Measurements from ENCODE around the gene THSD4. TPM values are rescaled to one million over a fixed set of nuclear protein-coding genes. Genes with fewer than 3 reads are reported as not detected.
A peak's percentile ranks its signal among the peaks of the same experiment; 100 is the strongest.

THSD4 gene
- total and polyA plus RNA-seq, 2 of the 4 experiments (the other 2 are of a cell fraction) = 25.5 to 31.1 TPM

DNA sequence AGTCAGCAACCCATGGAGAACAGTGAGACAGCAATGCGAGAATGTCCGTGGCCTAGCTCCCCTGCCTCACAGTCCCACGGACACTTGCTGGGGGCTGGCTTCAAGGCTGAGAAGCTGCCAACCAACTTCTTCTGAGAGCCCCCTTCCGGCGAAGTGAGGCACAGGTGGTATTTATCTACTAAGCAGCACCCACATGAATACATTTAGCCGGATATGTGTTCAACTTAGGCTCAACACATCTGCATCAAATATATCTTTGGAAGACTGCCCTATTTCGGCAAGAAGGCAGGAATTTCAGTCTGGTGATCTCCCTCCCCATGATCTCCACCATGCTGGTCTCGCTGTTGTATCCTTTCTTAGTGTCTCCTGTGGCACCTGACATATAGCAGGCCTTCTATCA is 354.1 kb downstream of the THSD4 start:
- Histone ChIP-seq H3K79me1 (ENCODE audit: low read depth in 1 of 2, low read length in 2 of 2) (peaks cover under 1 to 11% of the 10 kb centered on the region in 2 experiments; a peak in 2 of 4 replicates), H3K27me3 (ENCODE audit: control insufficient read depth, insufficient read depth, low read length) (no peaks in the 10 kb centered on the region), H2BK20ac (ENCODE audit: low read depth, low read length) (no peak overlapping the region), H2AFZ (replicated peaks; ENCODE audit: low read length, poor library complexity) (no peak overlapping the region), H4K20me1 (ENCODE audit: insufficient read depth, low read length) (peaks cover 8% of the 10 kb centered on the region), H2BK120ac (ENCODE audit: low read depth, low read length) (no peak overlapping the region), H3K36me3 (ENCODE audit: control insufficient read depth, insufficient read depth, low read length) (0 out of 2 replicates have a peak, but pooled peaks cover 1% of the 10 kb centered on the region), H3K14ac (replicated peaks; ENCODE audit: low read depth, low read length) (no peak overlapping the region), H3K4me3 (ENCODE audit: insufficient read depth, low read depth, low read length) (no peak overlapping the region), H3K9ac (ENCODE audit: low read depth, low read length) (no peak overlapping the region), H4K8ac (ENCODE audit: low read depth in 2 of 2, low read length in 2 of 2) (no peak overlapping the region), H2AK5ac (ENCODE audit: low read depth, low read length) (no peak overlapping the region), H2AK9ac (replicated peaks; ENCODE audit: low read depth, low read length, poor library complexity) (peak overlapping the region; percentile 43), H3K4me2 (ENCODE audit: low read depth, low read length) (no peak overlapping the region), H3K4ac (ENCODE audit: low read depth, low read length) (no peak overlapping the region), H2BK5ac (ENCODE audit: low read depth, low read length, poor library complexity, severe bottlenecking) (no peak overlapping the region), H3K9me3 (ENCODE audit: control insufficient read depth, insufficient read depth, low read length) (no peaks in the 10 kb centered on the region), H3K27ac (ENCODE audit: insufficient read depth, low read length) (no peak overlapping the region), H4K5ac (ENCODE audit: low read depth, low read length) (no peak overlapping the region), H3K56ac (ENCODE audit: extremely low read depth, insufficient read depth, low read length) (no peak overlapping the region), H4K91ac (ENCODE audit: insufficient read depth, low read depth, low read length) (no peak overlapping the region), H2BK15ac (ENCODE audit: low read depth, low read length) (no peak overlapping the region), H3K23ac (ENCODE audit: low read depth, low read length) (no peak overlapping the region), H3K18ac (ENCODE audit: low read depth, low read length) (no peak overlapping the region), H3K4me1 (ENCODE audit: control insufficient read depth, insufficient read depth, low read length) (peaks cover under 1% of the 10 kb centered on the region), H3K9me1 (ENCODE audit: insufficient read depth, low read length) (peaks cover 11% of the 10 kb centered on the region)
- intact Hi-C loops (cut with micrococcal nuclease) (no loop called here), in situ Hi-C loops (cut with MboI; ENCODE audit: low sequenced_read_pairs) (no loop called here), dilution Hi-C loops (cut with HindIII; ENCODE audit: low sequenced_read_pairs, unreplicated experiment) (no loop called here)
- TF ChIP-seq MAZ (IDR thresholded peaks at IDR 0.05; ENCODE audit: borderline replicate concordance, low read depth, low read length) = no peak
- no peak for TF ChIP-seq CEBPB (IDR thresholded peaks at IDR 0.05; ENCODE audit: low read depth, low read length)
- no peak for TF ChIP-seq MXI1 (IDR thresholded peaks at IDR 0.05; ENCODE audit: borderline replicate concordance, low read depth, low read length)
- TF ChIP-seq MAFK (IDR thresholded peaks at IDR 0.05; ENCODE audit: low read depth, low read length) = no peak
- TF ChIP-seq, protein P1, sequence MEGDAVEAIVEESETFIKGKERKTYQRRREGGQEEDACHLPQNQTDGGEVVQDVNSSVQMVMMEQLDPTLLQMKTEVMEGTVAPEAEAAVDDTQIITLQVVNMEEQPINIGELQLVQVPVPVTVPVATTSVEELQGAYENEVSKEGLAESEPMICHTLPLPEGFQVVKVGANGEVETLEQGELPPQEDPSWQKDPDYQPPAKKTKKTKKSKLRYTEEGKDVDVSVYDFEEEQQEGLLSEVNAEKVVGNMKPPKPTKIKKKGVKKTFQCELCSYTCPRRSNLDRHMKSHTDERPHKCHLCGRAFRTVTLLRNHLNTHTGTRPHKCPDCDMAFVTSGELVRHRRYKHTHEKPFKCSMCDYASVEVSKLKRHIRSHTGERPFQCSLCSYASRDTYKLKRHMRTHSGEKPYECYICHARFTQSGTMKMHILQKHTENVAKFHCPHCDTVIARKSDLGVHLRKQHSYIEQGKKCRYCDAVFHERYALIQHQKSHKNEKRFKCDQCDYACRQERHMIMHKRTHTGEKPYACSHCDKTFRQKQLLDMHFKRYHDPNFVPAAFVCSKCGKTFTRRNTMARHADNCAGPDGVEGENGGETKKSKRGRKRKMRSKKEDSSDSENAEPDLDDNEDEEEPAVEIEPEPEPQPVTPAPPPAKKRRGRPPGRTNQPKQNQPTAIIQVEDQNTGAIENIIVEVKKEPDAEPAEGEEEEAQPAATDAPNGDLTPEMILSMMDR (conservative IDR thresholded peaks at IDR 0.05; ENCODE audit: low read depth, low read length) = no peak
- TF ChIP-seq BHLHE40 (IDR thresholded peaks at IDR 0.05; ENCODE audit: low read depth, low read length) = no peak
- no peak for TF ChIP-seq POLR2A (IDR thresholded peaks at IDR 0.05; ENCODE audit: low read depth, low read length)
- TF ChIP-seq SMC3 (IDR thresholded peaks at IDR 0.05; ENCODE audit: low read depth, low read length) = no peak
- no peak for TF ChIP-seq RFX5 (IDR thresholded peaks at IDR 0.05; ENCODE audit: low read depth, low read length)
- TF ChIP-seq FOS (IDR thresholded peaks at IDR 0.05; ENCODE audit: low read depth, low read length) = no peak
- TF ChIP-seq, protein P2, sequence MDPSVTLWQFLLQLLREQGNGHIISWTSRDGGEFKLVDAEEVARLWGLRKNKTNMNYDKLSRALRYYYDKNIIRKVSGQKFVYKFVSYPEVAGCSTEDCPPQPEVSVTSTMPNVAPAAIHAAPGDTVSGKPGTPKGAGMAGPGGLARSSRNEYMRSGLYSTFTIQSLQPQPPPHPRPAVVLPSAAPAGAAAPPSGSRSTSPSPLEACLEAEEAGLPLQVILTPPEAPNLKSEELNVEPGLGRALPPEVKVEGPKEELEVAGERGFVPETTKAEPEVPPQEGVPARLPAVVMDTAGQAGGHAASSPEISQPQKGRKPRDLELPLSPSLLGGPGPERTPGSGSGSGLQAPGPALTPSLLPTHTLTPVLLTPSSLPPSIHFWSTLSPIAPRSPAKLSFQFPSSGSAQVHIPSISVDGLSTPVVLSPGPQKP (IDR thresholded peaks at IDR 0.05; ENCODE audit: borderline replicate concordance, low read depth, low read length) = no peak
- TF ChIP-seq RAD21 (IDR thresholded peaks at IDR 0.05; ENCODE audit: low read length) = no peak
- no peak for TF ChIP-seq RCOR1 (IDR thresholded peaks at IDR 0.05; ENCODE audit: insufficient replicate concordance, low read length)
- no peak for TF ChIP-seq CHD1 (IDR thresholded peaks at IDR 0.05; ENCODE audit: low read depth, low read length)
- TF ChIP-seq NFE2L2 (IDR thresholded peaks at IDR 0.05; ENCODE audit: low read depth, low read length) = no peak
- CTCF ChIA-PET = interaction anchor here (0.9 to 1.1 kb wide), 2 partner anchors 19 to 22 kb away, joined by 3 to 4 read pairs; no protein-coding TSS in a partner anchor
- DNase-seq (peak; percentile 12), ATAC-seq (ENCODE audit: low read depth) (no peak)
- 80% methylated on average over 2 of the region's 8 CpGs; no CpG with 5 or more reads in 1 of the 2 experiments for WGBS, 2 experiments (ENCODE audit: extremely low coverage in 2 of 2, insufficient read length in 1 of 2)
- POLR2A ChIA-PET (ENCODE audit: unreplicated experiment) = no interaction called here
- no TSS peak for BruUV-seq (replicated peaks)

All from IMR-90 (cell line).